Measurements from ENCODE around the gene ACSS1.

Gene ACSS1

DNA sequence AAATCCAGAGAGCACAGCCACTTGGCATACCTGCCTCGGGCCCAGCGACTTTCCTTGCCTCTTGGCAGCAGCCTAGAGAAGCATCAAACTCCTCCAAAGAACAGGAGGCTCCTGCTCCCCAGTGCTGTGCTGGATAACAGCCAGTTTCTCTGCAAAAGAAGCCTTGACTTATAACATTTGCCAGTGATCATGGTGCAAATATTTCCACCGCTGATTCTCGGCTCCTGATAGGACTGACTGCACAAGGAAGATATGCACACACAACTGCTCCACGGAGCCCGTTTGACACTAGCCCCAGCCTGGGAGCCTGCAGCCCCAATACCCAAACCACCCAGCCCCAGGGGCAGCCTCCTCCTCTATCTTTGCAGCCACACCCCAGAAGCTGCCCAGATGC lies 17.5 kb downstream of the ACSS1 start:
- ATAC-seq, result peak; percentile 16; the same call in 2 of the 3 replicates

DNA sequence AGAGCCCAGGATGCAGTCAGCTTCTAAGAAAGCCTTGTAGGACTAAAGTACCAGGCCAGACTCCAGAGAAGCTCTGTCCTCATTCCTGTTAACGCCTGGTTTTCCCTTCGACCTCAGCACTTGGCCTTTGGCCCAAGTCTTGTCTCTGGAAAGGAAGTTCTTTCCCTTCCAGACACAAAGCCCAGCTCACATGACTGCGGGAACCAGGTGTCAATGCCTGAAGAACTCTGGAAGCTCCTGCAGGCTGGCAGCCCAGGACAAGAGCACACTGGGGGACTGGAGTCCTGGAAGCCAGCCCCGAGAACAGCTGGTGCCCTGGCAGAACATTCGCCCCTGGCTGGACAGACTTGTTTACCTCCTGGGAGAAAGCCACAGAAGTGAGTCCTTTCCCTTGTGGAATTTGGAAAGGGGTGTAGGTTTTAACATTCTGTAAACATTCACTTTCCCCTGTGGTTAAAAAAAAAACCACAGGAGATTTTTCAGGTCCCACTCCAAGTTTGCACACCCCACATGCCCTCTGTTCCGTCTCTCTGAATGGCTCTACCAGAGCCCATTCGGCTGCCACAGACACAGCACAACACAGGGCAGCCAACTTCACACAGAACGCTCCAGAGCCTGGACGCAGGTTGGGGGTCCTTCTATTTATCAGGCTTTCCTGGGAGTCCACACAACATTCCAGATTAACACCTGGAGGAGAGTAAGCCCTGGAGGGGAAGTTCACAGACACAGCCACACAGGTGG lies 18.1 kb downstream of the ACSS1 start:
- TF ChIP-seq CSDC2 (CRISPR knock-in tag; IDR thresholded peaks at IDR 0.05), result no peak
- TF ChIP-seq, protein P1, sequence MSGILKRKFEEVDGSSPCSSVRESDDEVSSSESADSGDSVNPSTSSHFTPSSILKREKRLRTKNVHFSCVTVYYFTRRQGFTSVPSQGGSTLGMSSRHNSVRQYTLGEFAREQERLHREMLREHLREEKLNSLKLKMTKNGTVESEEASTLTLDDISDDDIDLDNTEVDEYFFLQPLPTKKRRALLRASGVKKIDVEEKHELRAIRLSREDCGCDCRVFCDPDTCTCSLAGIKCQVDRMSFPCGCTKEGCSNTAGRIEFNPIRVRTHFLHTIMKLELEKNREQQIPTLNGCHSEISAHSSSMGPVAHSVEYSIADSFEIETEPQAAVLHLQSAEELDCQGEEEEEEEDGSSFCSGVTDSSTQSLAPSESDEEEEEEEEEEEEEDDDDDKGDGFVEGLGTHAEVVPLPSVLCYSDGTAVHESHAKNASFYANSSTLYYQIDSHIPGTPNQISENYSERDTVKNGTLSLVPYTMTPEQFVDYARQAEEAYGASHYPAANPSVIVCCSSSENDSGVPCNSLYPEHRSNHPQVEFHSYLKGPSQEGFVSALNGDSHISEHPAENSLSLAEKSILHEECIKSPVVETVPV (CRISPR knock-in tag; IDR thresholded peaks at IDR 0.05), result no peak
- no peak for TF ChIP-seq BACH2 (CRISPR knock-in tag; IDR thresholded peaks at IDR 0.05; ENCODE audit: borderline replicate concordance)
- no peak for TF ChIP-seq ZFP3 (CRISPR knock-in tag; IDR thresholded peaks at IDR 0.05)
- no peak for TF ChIP-seq ZNF8 (CRISPR knock-in tag; IDR thresholded peaks at IDR 0.05)
- no peak for TF ChIP-seq GLIS3 (CRISPR knock-in tag; IDR thresholded peaks at IDR 0.05)
- ATAC-seq, result peak; percentile 30

More for the DNA sequence above, 17.5 kb downstream of the ACSS1 start:
- TF ChIP-seq ARNTL (CRISPR knock-in tag; IDR thresholded peaks at IDR 0.05; ENCODE audit: borderline replicate concordance, low read depth) (no peak), ZNF70 (CRISPR knock-in tag; IDR thresholded peaks at IDR 0.05) (no peak), ESRRG (CRISPR knock-in tag; IDR thresholded peaks at IDR 0.05) (no peak), ZNF565 (CRISPR knock-in tag; conservative IDR thresholded peaks at IDR 0.05; ENCODE audit: low read depth) (no peak), ISL1 (CRISPR knock-in tag; IDR thresholded peaks at IDR 0.05) (no peak), ZFP30 (CRISPR knock-in tag; IDR thresholded peaks at IDR 0.05) (no peak), SNAI2 (CRISPR knock-in tag; IDR thresholded peaks at IDR 0.05) (no peak), RARB (CRISPR knock-in tag; IDR thresholded peaks at IDR 0.05) (no peak), GLIS3 (CRISPR knock-in tag; IDR thresholded peaks at IDR 0.05) (no peak), BACH2 (CRISPR knock-in tag; IDR thresholded peaks at IDR 0.05; ENCODE audit: borderline replicate concordance) (no peak), ZFP3 (CRISPR knock-in tag; IDR thresholded peaks at IDR 0.05) (no peak), ZNF8 (CRISPR knock-in tag; IDR thresholded peaks at IDR 0.05) (no peak), OSR1 (CRISPR knock-in tag; IDR thresholded peaks at IDR 0.05) (no peak), TCF4 (CRISPR knock-in tag; IDR thresholded peaks at IDR 0.05; ENCODE audit: borderline replicate concordance) (no peak)
- TF ChIP-seq, protein P2, sequence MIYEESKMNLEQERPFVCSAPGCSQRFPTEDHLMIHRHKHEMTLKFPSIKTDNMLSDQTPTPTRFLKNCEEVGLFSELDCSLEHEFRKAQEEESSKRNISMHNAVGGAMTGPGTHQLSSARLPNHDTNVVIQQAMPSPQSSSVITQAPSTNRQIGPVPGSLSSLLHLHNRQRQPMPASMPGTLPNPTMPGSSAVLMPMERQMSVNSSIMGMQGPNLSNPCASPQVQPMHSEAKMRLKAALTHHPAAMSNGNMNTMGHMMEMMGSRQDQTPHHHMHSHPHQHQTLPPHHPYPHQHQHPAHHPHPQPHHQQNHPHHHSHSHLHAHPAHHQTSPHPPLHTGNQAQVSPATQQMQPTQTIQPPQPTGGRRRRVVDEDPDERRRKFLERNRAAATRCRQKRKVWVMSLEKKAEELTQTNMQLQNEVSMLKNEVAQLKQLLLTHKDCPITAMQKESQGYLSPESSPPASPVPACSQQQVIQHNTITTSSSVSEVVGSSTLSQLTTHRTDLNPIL (CRISPR knock-in tag; IDR thresholded peaks at IDR 0.05; ENCODE audit: low read depth), result no peak
- TF ChIP-seq, protein P3, sequence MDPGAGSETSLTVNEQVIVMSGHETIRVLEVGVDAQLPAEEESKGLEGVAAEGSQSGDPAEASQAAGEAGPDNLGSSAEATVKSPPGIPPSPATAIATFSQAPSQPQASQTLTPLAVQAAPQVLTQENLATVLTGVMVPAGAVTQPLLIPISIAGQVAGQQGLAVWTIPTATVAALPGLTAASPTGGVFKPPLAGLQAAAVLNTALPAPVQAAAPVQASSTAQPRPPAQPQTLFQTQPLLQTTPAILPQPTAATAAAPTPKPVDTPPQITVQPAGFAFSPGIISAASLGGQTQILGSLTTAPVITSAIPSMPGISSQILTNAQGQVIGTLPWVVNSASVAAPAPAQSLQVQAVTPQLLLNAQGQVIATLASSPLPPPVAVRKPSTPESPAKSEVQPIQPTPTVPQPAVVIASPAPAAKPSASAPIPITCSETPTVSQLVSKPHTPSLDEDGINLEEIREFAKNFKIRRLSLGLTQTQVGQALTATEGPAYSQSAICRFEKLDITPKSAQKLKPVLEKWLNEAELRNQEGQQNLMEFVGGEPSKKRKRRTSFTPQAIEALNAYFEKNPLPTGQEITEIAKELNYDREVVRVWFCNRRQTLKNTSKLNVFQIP (CRISPR knock-in tag; IDR thresholded peaks at IDR 0.05; ENCODE audit: borderline replicate concordance, low read depth), result no peak
- TF ChIP-seq, protein P4, sequence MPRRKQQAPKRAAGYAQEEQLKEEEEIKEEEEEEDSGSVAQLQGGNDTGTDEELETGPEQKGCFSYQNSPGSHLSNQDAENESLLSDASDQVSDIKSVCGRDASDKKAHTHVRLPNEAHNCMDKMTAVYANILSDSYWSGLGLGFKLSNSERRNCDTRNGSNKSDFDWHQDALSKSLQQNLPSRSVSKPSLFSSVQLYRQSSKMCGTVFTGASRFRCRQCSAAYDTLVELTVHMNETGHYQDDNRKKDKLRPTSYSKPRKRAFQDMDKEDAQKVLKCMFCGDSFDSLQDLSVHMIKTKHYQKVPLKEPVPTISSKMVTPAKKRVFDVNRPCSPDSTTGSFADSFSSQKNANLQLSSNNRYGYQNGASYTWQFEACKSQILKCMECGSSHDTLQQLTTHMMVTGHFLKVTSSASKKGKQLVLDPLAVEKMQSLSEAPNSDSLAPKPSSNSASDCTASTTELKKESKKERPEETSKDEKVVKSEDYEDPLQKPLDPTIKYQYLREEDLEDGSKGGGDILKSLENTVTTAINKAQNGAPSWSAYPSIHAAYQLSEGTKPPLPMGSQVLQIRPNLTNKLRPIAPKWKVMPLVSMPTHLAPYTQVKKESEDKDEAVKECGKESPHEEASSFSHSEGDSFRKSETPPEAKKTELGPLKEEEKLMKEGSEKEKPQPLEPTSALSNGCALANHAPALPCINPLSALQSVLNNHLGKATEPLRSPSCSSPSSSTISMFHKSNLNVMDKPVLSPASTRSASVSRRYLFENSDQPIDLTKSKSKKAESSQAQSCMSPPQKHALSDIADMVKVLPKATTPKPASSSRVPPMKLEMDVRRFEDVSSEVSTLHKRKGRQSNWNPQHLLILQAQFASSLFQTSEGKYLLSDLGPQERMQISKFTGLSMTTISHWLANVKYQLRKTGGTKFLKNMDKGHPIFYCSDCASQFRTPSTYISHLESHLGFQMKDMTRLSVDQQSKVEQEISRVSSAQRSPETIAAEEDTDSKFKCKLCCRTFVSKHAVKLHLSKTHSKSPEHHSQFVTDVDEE (CRISPR knock-in tag; IDR thresholded peaks at IDR 0.05), result no peak
- TF ChIP-seq, protein P5, sequence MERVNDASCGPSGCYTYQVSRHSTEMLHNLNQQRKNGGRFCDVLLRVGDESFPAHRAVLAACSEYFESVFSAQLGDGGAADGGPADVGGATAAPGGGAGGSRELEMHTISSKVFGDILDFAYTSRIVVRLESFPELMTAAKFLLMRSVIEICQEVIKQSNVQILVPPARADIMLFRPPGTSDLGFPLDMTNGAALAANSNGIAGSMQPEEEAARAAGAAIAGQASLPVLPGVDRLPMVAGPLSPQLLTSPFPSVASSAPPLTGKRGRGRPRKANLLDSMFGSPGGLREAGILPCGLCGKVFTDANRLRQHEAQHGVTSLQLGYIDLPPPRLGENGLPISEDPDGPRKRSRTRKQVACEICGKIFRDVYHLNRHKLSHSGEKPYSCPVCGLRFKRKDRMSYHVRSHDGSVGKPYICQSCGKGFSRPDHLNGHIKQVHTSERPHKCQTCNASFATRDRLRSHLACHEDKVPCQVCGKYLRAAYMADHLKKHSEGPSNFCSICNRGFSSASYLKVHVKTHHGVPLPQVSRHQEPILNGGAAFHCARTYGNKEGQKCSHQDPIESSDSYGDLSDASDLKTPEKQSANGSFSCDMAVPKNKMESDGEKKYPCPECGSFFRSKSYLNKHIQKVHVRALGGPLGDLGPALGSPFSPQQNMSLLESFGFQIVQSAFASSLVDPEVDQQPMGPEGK (CRISPR knock-in tag; IDR thresholded peaks at IDR 0.05; ENCODE audit: borderline replicate concordance), result no peak

DNA sequence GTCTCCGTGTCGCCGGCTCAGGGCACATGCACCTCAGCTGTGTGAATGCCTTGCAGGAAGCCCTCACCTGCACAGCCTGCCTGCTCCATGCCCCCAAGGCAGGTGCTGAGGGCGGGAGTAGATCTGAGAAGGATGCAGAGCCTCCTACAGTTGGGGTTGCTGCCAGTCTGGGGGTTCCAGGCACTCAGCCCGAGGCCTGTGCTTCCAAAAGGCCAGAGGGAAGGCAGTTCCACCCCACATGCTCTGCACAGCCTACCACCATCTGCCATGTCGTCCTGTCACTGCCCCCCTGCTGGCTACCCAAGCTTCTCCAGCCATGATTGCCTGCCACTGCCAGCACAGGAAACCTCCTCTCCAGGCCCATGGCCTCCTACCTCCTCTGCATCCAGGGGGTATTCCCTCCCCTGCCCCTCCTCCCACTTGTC lies 19.3 kb downstream of the ACSS1 start:
- TF ChIP-seq RARB (CRISPR knock-in tag; IDR thresholded peaks at IDR 0.05) (no peak), OSR1 (CRISPR knock-in tag; IDR thresholded peaks at IDR 0.05) (no peak), SNAI2 (CRISPR knock-in tag; IDR thresholded peaks at IDR 0.05) (no peak)
- TF ChIP-seq, protein P4 (CRISPR knock-in tag; IDR thresholded peaks at IDR 0.05), result no peak
- ATAC-seq, result no peak

All from SK-N-SH treated with all-trans-retinoic acid at 6 μM for 48 hours (cell line).